PFSK-1 (cell line): Measurements from ENCODE around the gene USF1.

Source experiments
- FOXP2 ChIP-seq: optimal IDR thresholded peaks from 2 replicates; pipeline ENCODE3; 2011; ENCODE audit warnings: borderline replicate concordance, control low read depth, inconsistent platforms; ENCODE audit not compliant: insufficient read depth; ENCODE audit errors: extremely low read length, extremely low read depth
- POLR2AphosphoS5 ChIP-seq: IDR thresholded peaks from 2 replicates; pipeline ENCODE4 v1.6.1; 2012; ENCODE audit warnings: low read depth, mild to moderate bottlenecking, control low read depth, low read length, moderate library complexity
- SIN3A ChIP-seq: IDR thresholded peaks from 2 replicates; pipeline ENCODE4 v1.6.1; 2012; ENCODE audit warnings: mild to moderate bottlenecking, low read length, moderate library complexity, borderline replicate concordance; ENCODE audit not compliant: insufficient read depth
- TAF1 ChIP-seq: IDR thresholded peaks from 2 replicates; pipeline ENCODE4 v1.6.1; 2012; ENCODE audit warnings: low read length, control low read depth, borderline replicate concordance; ENCODE audit not compliant: insufficient read depth
- TF ChIP-seq, protein P1 (sequence below), 2 experiments: IDR thresholded peaks; 2 replicates each; pipeline versions ENCODE4 v1.6.1 to v1.8.0; 2011 to 2012; ENCODE audit warnings: low read depth in 2 of 2, low read length in 2 of 2, control low read depth in 1 of 2, inconsistent platforms in 1 of 2, mild to moderate bottlenecking in 1 of 2, moderate library complexity in 1 of 2; ENCODE audit not compliant: insufficient read depth in 1 of 2

USF1 gene

DNA sequence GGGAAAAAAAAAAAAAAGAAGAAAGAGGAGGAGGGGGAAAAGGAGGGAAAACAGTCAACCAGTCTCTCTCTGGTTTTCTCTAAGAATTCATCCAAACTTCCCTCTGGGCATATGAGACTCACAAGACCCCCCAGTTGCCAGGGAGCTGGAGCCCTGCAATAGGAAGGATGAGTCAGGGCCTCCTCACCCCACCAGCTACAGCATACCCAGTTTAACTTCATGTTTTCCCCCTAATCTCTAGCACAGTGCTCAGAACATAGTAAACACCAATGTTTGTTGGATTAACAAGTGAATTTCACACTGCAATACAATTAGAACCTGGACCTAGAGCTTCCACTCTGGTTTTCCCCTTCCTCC, 32.7 kb downstream of the USF1 start:
- no peak for TF ChIP-seq FOXP2
- TF ChIP-seq, protein P1, sequence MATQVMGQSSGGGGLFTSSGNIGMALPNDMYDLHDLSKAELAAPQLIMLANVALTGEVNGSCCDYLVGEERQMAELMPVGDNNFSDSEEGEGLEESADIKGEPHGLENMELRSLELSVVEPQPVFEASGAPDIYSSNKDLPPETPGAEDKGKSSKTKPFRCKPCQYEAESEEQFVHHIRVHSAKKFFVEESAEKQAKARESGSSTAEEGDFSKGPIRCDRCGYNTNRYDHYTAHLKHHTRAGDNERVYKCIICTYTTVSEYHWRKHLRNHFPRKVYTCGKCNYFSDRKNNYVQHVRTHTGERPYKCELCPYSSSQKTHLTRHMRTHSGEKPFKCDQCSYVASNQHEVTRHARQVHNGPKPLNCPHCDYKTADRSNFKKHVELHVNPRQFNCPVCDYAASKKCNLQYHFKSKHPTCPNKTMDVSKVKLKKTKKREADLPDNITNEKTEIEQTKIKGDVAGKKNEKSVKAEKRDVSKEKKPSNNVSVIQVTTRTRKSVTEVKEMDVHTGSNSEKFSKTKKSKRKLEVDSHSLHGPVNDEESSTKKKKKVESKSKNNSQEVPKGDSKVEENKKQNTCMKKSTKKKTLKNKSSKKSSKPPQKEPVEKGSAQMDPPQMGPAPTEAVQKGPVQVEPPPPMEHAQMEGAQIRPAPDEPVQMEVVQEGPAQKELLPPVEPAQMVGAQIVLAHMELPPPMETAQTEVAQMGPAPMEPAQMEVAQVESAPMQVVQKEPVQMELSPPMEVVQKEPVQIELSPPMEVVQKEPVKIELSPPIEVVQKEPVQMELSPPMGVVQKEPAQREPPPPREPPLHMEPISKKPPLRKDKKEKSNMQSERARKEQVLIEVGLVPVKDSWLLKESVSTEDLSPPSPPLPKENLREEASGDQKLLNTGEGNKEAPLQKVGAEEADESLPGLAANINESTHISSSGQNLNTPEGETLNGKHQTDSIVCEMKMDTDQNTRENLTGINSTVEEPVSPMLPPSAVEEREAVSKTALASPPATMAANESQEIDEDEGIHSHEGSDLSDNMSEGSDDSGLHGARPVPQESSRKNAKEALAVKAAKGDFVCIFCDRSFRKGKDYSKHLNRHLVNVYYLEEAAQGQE (IDR thresholded peaks at IDR 0.05; ENCODE audit: insufficient read depth in 1 of 2, low read depth in 2 of 2, low read length in 2 of 2) = no peak
- no peak for TF ChIP-seq SIN3A
- no peak for TF ChIP-seq TAF1
- no peak for TF ChIP-seq POLR2AphosphoS5

GRCh38 chr1:161012420-161012819, 33.4 kb downstream of the USF1 start:
- TF ChIP-seq TAF1 (no peak), POLR2AphosphoS5 (no peak), FOXP2 (no peak)

GRCh38 chr1:161009602-161010211, 36.1 kb downstream of the USF1 start:
- TF ChIP-seq POLR2AphosphoS5 = no peak
- TF ChIP-seq SIN3A = no peak
- no peak for TF ChIP-seq TAF1
- TF ChIP-seq, protein P1 (IDR thresholded peaks at IDR 0.05; ENCODE audit: insufficient read depth in 1 of 2, low read depth in 2 of 2, low read length in 2 of 2) = no peak
- TF ChIP-seq FOXP2 = no peak

DNA sequence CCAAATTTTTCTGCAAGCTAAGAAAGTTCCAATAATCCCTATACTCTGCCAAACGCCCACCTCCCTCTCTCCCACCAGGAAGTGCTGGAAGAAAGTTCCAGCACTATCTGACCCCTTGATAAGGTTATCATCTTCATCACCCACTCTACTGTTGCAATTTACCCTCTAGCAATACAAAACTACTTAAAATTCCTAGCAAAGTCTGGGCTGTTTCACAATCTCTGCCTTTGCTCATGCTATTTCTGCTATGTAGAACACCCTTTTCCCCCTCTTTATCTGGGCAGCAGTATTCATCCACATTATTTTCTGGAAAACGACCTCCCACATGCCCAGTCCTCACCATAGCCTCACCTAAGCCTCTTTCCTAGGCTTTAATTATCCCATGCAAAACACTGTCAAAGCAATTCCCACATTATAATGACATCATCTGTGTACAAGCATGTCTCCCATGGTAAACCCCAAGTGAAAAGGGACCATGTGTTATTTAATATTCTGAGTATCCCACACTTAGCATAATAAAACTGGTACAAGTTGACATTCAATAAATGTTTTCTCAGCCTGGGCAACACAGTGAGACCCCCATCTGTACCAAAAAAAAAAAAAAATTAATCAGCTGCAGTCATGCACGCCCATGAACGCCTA, 36.8 kb downstream of the USF1 start:
- TF ChIP-seq, protein P1 (IDR thresholded peaks at IDR 0.05; ENCODE audit: insufficient read depth in 1 of 2, low read depth in 2 of 2, low read length in 2 of 2) = no peak
- TF ChIP-seq TAF1 = no peak
- no peak for TF ChIP-seq SIN3A
- no peak for TF ChIP-seq FOXP2
- no peak for TF ChIP-seq POLR2AphosphoS5

DNA sequence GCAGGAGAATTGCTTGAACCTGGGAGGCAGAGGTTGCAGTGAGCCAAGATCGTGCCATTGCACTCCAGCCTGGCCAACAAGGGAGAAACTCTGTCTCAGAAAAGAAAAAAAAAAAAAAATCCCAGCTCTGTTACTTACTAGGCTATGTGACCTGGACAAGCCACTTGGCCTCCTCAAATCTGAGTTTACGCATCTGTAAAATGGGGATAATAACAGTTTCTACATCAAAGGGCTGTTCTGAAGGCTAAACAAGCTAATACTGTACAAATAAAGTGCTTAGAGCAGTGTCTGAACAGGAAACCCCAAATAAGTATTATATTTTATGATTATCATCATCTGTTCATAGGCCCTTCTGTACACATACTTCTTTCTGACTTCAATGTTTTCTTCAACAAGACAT, 38.4 kb downstream of the USF1 start:
- no peak for TF ChIP-seq TAF1
- no peak for TF ChIP-seq POLR2AphosphoS5
- no peak for TF ChIP-seq SIN3A
- no peak for TF ChIP-seq FOXP2
- TF ChIP-seq, protein P1 (IDR thresholded peaks at IDR 0.05; ENCODE audit: insufficient read depth in 1 of 2, low read depth in 2 of 2, low read length in 2 of 2) = no peak
